ENCODE measurements around the gene DCP2. TPM values are rescaled to one million over a fixed set of nuclear protein-coding genes. Genes with fewer than 3 reads are reported as not detected.
"Not testable (repeated sequence)": the region's sequence is repeated elsewhere in the genome, so short reads cannot be mapped to it uniquely, and the experiment has no call there.

Gene DCP2
- polyA plus RNA-seq (2014; cell fraction: cytosol; rRNA removed), result 40.4 and 47.0 TPM in 2 replicates
- 30.7 and 33.4 TPM in 2 replicates for polyA plus RNA-seq (2014; cell fraction: nucleus; rRNA removed)

DNA sequence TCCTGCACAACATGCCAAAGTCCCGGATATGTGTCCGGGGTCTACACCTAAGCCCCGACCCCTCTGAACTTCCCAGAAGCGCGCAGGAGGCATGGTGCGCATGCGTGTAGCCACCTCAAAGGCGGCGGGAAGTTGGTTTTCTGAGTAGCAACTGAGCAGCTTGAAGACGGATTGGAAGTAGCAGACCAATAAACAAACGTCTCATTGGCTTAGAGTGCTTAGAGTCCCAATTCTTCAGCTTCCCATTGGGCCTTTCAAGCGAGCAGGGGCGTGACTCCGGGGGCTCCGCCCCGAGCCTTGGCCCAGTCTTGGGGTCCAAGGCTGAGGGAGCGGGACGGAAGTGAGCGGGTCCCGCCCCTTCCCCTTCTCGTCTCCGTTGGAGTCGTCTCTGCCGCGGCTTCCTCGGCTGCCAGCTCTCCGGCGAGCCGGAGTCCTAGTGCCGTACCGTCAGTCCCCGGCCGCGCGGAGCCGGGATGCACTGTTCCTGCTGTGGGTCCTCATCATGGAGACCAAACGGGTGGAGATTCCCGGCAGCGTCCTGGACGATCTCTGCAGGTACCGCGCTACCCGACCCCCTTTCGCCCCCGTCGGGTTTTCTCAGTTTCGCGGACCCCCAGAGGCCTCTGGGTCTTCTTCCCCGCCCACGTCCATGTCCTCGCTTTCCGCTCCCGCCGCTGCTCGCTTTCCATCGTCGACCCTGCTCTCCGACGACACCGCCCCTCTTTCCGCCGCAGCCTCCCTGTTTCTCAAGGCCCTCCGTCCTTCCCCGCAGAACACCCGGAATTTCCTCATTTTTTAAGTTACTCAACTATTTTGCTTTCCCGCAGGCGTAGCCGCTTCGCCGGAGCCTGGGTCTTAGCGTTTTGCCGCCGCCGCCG is at the start of gene DCP2:
Gene DCP2 (plus strand): TSS at position 367 of the 878 bp plus-strand sequence. CDS start 136 bp downstream, at position 503.
- peak; percentile 100 for DNase-seq (ENCODE audit: low spot score)

- DNase-seq (ENCODE audit: low spot score), result no peak
These were observed 47.1 kb upstream of the DCP2 start for GRCh38 chr5:112929336-112930081.

GRCh38 chr5:112930082-112930344 is 46.6 kb upstream of the DCP2 start:
- DNase-seq (ENCODE audit: low spot score), result no peak

DNA sequence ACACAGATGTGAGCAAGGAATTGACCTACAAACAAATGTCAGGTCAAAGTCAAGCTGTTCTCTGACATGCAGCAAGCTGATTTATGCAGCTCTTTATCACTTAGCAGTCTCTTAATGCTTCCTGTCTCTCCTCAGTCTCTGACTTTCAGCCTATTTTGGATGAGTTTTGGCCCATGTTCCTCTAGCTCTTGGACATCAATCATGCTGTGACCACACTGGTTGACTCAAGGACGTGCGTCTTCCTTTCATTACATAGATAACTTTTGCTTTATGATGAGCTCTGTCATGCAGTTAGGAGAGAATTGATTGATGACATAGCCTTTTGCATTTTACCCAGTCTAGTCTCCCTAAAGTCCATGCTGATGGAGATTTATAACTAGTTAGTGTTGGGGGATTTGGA is 45.1 kb upstream of the DCP2 start:
- DNase-seq (ENCODE audit: low spot score), result peak; percentile 21

DNA sequence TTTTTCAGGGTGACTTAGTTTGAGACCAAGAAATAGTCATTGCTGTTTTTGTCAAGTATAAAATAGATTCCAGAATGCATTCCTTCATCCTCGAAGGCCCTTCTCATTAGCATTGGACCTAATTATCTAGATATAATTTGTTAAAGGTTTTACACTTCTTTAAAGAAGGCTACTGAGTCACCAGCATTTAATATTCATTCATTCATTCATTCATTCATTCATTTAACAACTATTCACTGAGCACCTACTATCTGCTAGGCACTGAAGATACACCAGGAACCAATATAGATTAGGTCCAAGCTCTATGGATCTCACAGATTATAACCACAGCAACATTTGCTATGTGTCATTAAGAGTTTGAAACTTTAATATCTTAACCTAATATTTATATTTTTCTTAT is 43.5 kb upstream of the DCP2 start:
- DNase-seq (ENCODE audit: low spot score), result no peak

GRCh38 chr5:112933651-112934365 is 42.8 kb upstream of the DCP2 start:
- no peak for DNase-seq (ENCODE audit: low spot score)

GRCh38 chr5:112934366-112934663 is 42.3 kb upstream of the DCP2 start:
- DNase-seq (ENCODE audit: low spot score), result no peak

- DNase-seq (ENCODE audit: low spot score), result no peak
These were observed 40.9 kb upstream of the DCP2 start for GRCh38 chr5:112935675-112936074.

- no peak for DNase-seq (ENCODE audit: low spot score)
These were observed 38.3 kb upstream of the DCP2 start for GRCh38 chr5:112938286-112938685.

- no peak for DNase-seq (ENCODE audit: low spot score)
These were observed 35.9 kb upstream of the DCP2 start for GRCh38 chr5:112940670-112941069.

DNA sequence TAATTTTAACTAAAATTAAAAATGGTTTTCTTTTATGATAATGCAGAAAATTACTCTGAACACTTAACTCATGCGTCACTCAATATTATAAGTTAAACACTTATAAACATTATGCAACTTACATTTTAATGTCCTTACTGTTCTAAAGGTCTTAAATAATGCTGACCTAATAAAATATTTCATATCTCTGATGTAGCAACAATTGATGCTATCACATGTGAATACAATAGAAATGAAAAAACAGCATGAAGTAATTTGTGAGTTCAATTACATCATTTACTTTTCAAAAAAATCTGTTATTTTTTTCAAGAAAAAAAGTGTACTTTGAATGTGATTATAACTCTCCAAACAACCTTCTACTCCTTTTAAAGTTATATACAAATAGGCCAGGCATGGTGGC is 28.1 kb upstream of the DCP2 start:
- no peak for DNase-seq (ENCODE audit: low spot score)

- DNase-seq (ENCODE audit: low spot score), result no peak
These were observed 25.4 kb upstream of the DCP2 start for GRCh38 chr5:112951124-112951702.

DNA sequence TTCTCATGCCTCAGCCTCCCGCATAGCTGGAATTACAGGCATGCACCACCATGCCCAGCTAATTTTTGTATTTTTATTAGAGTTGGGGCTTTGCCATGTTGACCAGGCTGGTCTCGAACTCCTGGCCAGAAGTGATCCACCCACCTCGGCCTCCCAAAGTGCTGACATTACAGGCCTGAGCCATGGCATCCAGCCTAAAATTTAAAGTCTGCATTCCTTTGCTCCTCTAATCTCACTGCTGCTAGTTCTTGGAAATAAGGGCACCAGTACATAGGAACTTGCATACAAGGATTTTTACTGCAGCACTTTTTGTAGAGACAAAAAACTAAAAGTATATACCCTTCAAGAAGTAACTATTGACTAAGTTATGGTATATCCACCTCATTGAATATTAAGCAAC is 20.0 kb upstream of the DCP2 start:
- DNase-seq (ENCODE audit: low spot score), result no peak

- DNase-seq (ENCODE audit: low spot score), result no peak
These were observed 19.4 kb upstream of the DCP2 start for GRCh38 chr5:112957036-112957808.

DNA sequence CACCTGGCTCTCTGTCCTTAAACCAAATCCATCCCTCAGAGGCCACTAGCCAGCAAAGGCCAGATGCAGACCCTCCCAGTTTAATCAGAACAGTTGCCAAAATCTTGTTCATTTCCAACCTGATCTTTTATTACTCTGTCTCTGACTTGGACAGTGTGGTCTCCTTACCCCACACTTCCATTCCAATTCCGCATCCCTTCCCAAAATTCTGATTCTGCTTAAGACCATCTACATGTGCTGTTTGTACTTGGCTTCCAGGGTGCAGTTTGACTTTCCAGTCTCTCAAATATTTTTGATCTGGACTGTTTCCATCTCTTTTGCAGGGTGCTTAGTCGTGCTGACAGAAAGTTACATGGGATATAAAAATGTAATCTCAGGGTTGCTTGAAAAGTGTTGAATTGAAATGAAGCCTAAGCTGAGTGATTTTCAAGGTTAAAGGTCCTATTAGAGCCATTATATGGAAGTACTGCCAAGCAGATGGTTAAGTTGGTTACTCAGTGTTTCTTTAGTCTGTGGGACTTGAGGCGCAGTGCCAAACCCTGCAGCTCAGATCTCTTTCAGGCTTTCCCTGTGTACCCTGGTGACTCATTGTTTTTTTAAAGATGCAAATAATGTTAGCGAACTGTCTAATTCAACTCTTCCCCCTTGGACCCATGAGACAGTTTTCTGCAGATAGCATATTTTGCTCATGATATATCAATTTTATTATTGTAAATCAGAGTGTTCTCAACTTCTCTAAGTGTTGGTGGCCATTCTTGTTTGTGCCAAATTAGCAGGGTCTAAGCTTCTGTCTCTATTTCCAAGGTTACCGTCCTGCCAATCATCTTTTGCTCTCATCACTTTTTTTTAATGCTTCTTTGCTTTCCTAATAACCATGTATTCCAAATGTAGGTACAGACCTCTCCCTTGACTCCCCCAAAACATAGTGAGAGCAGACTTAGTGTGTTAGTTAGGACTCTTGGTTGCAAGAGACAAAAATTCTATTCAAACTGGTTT is 18.2 kb upstream of the DCP2 start:
- DNase-seq (ENCODE audit: low spot score), result no peak

GRCh38 chr5:112959872-112960271 is 16.7 kb upstream of the DCP2 start:
- DNase-seq (ENCODE audit: low spot score), result peak; percentile 65

DNA sequence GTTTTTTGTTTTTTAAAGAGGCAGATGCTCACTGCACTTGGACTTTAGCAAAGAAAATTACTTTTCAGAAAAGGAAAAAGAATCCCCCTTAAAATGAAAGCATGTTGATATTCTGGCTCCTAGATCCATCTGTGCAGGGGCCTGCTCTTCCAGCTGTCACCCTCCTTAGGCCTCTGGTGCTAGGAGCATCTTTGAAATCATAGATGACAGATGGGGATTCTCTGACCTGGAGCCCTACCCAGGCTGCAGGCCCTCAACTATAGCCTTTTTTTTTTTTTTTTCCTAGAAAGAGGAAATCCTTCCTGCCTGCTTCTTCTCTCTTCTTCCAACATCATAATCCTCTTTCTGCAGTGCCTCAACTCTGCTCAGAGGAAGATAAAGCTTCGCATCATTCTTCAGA is 16.3 kb upstream of the DCP2 start:
- DNase-seq (ENCODE audit: low spot score), result peak; percentile 64

DNA sequence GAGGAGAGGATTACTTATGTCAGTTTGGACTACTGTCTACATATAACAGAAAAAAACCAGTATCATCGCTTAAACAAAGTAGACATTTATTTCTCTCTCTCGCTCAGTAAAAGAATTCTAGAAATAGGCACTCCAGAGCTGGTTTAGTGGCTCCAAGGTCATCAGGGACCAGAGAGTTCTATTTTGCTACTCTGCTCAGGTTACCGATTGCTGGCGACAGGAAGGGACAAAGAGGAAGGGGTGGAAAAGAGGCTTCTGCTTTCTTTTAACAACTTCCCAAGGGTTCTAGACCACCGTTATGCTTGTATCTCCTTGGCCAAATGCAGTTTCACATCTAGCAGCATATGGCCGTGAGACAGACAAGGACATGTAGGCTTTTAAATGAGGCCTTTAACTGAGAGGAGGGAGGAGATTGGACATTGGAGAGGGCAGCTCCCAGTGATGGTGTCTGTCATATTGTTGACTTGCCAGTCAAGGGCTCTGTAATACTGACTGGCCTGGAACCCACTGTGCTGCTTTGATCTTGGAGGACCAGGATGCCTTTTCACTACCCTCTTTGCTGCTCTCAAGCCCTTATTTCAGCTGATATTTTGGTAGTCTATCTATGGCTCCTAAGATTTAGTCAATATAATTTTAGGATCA is 15.6 kb upstream of the DCP2 start:
- no peak for DNase-seq (ENCODE audit: low spot score)

DNA sequence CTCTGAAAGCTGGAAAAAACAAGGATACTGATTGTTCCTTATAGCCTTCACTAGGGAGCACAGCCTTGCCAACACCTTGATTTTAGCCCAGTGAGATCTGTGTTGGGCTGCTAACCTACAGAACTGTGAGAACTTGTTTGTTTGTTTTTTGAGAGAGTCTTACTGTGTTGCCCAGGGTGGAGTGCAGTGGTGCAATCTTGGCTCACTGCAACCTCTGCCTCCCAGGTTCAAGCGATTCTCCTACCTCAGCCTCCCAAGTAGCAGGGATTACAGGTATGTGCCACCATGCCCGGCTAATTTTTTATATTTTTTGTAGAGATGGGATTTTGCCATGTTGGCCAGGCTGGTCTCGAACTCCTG is 13.2 kb upstream of the DCP2 start:
- DNase-seq (ENCODE audit: low spot score), result not testable (repeated sequence)
